MCF 10A (cell line): ENCODE results near the gene ZNF385D. TPM values are rescaled to one million over a fixed set of nuclear protein-coding genes. Genes with fewer than 3 reads are reported as not detected.

Experiments used
- BruUV-seq: library from RNA; stranded (reverse); fragments of 400-500 nt; replicated peaks from 2 replicates; lab custom pipeline; 2021; lab: Mats Ljungman, UMichigan
- CTCF ChIA-PET: fragments of 300-600 bp; sonication (Branson Sonifier 250); formaldehyde crosslinking; extraction: SDS; loops from one replicate; lab custom pipeline; 2021; ENCODE audit warnings: antibody characterized with exemption, inconsistent platforms; lab: Yijun Ruan, JAX
- POLR2A ChIA-PET: fragments of 300-600, 350-650 bp; sonication (Branson Sonifier 250); formaldehyde crosslinking; extraction: SDS; loops from one replicate; lab custom pipeline; 2020; ENCODE audit warnings: antibody characterized with exemption, inconsistent platforms; lab: Yijun Ruan, JAX
- DNase-seq: peaks from one replicate; pipeline ENCODE4 v3.0.0-alpha.2; 2018; ENCODE audit not compliant: unreplicated experiment
- H3K27ac Mint-ChIP-seq: one replicate; pipeline ENCODE4 v1.8.0; 2022; ENCODE audit warnings: mild to moderate bottlenecking, low read depth, mixed read lengths; ENCODE audit not compliant: unreplicated experiment
- H3K27me3 Mint-ChIP-seq: one replicate; pipeline ENCODE4 v1.8.0; 2022; ENCODE audit warnings: mixed read lengths; ENCODE audit not compliant: insufficient read depth, unreplicated experiment
- H3K36me3 Mint-ChIP-seq: one replicate; pipeline ENCODE4 v1.8.0; 2022; ENCODE audit warnings: mild to moderate bottlenecking, moderate library complexity, mixed read lengths; ENCODE audit not compliant: insufficient read depth, unreplicated experiment
- H3K4me1 Mint-ChIP-seq: one replicate; pipeline ENCODE4 v1.8.0; 2022; ENCODE audit warnings: mixed read lengths; ENCODE audit not compliant: insufficient read depth, unreplicated experiment
- H3K4me3 Mint-ChIP-seq: one replicate; pipeline ENCODE4 v1.8.0; 2022; ENCODE audit warnings: mild to moderate bottlenecking, moderate library complexity, mixed read lengths; ENCODE audit not compliant: unreplicated experiment
- H3K9me3 Mint-ChIP-seq: one replicate; pipeline ENCODE4 v1.8.0; 2022; ENCODE audit warnings: mixed read lengths; ENCODE audit not compliant: unreplicated experiment
- CTCF ChIP-seq: fragments of 200-600 bp; IDR thresholded peaks from one replicate; pipeline ENCODE4 v1.8.0; 2022; ENCODE audit warnings: antibody characterized with exemption, mild to moderate bottlenecking; ENCODE audit not compliant: unreplicated experiment
- intact Hi-C: fragments of 100-400 bp; cut with micrococcal nuclease; formaldehyde crosslinking; loops from 2 replicates; pipeline ENCODE4 v1.14.1; 2022
- total RNA-seq: library from RNA; stranded (reverse); gene quantifications from 2 replicates; pipeline ENCODE4 v1.2.3, GENCODE V29; 2022

ZNF385D gene
- total RNA-seq, 1 experiment from 2014 or later: 1.5 TPM

DNA sequence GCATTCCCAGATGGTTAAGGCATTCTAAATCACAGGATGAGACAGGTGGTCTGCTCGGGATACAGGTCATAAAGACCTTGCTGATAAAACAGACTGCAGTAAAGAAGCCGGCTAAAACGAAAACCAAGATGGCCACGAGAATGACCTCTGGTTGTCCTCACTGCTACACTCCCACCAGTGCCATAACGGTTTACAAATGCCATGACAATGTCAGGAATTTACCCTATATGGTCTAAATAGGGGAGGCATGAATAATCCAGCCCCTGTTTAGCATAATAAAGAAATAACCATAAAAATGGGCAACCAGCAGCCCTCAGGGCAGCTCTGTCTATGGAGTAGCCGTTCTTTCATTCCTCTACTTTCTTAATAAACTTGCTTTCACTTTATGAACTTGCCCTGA lies 151.1 kb downstream of the ZNF385D start:
- CTCF ChIA-PET: interaction anchor here (0.6 kb wide), 1 partner anchor 13 kb away, joined by 3 read pairs; no protein-coding TSS in a partner anchor
- Mint-ChIP-seq H3K4me1 (no peaks in the 10 kb centered on the region), H3K27me3 (no peaks in the 10 kb centered on the region), H3K36me3 (no peaks in the 10 kb centered on the region), H3K27ac (no peak overlapping the region), H3K4me3 (no peak overlapping the region), H3K9me3 (no peaks in the 10 kb centered on the region)
- no peak for TF ChIP-seq CTCF
- no peak for DNase-seq
- intact Hi-C loops: no loop called here
- BruUV-seq: no TSS peak
- POLR2A ChIA-PET: no interaction called here

- no peaks in the 10 kb centered on the region for H3K27me3 Mint-ChIP-seq
- H3K4me3 Mint-ChIP-seq: no peak overlapping the region
- no peak for DNase-seq
- H3K4me1 Mint-ChIP-seq: no peaks in the 10 kb centered on the region
- TF ChIP-seq CTCF: no peak
- no peak overlapping the region for H3K27ac Mint-ChIP-seq
- no peaks in the 10 kb centered on the region for H3K36me3 Mint-ChIP-seq
- intact Hi-C loops: no loop called here
- ChIA-PET POLR2A (no interaction called here), CTCF (no interaction called here)
- BruUV-seq: no TSS peak
- no peaks in the 10 kb centered on the region for H3K9me3 Mint-ChIP-seq
These were observed 158.2 kb downstream of the ZNF385D start for GRCh38 chr3:21592828-21593227.

DNA sequence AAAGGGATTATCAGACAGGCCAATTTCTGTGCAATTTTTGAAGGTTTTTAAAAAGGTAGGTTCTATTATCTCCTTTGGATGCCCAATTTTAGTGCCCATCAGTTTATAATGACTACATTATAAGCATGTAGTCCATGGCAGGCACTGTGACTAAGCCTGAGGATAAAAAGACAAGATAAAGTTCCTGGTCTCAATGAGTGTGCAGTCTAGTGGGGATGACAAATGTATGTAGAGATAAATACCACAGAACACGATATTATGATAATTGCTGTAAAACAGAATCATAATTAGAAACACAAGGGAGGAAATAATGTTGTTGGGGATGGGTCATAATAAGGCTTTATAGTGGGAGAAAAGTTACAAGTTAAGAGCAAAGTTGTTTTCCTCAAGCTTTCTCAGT lies 163.1 kb downstream of the ZNF385D start:
- no peaks in the 10 kb centered on the region for H3K36me3 Mint-ChIP-seq
- POLR2A ChIA-PET: no interaction called here
- no peak for TF ChIP-seq CTCF

GRCh38 chr3:21585216-21585740 lies 165.7 kb downstream of the ZNF385D start:
- CTCF ChIA-PET: interaction anchor here (0.6 kb wide), 2 partner anchors 503 to 507 kb away, joined by 3 to 4 read pairs; no protein-coding TSS in a partner anchor
- Mint-ChIP-seq H3K4me1 (no peaks in the 10 kb centered on the region), H3K27me3 (no peaks in the 10 kb centered on the region), H3K36me3 (no peaks in the 10 kb centered on the region), H3K4me3 (no peak overlapping the region), H3K9me3 (no peaks in the 10 kb centered on the region), H3K27ac (no peak overlapping the region)
- POLR2A ChIA-PET: no interaction called here
- intact Hi-C loops: no loop called here
- no peak for TF ChIP-seq CTCF
- no peak for DNase-seq
- BruUV-seq: no TSS peak

More for the DNA sequence above, 163.1 kb downstream of the ZNF385D start:
- CTCF ChIA-PET: no interaction called here
- DNase-seq: no peak
- H3K27ac Mint-ChIP-seq: no peak overlapping the region
- intact Hi-C loops: no loop called here
- no TSS peak for BruUV-seq
- no peaks in the 10 kb centered on the region for H3K27me3 Mint-ChIP-seq
- H3K4me1 Mint-ChIP-seq: no peaks in the 10 kb centered on the region
- no peaks in the 10 kb centered on the region for H3K9me3 Mint-ChIP-seq
- H3K4me3 Mint-ChIP-seq: no peak overlapping the region
